Prostate gland (tissue), 2 donors: ENCODE measurements around the gene GDPD5. TPM values are rescaled to one million over a fixed set of nuclear protein-coding genes. Genes with fewer than 3 reads are reported as not detected.

ENCODE experiments used
- DNase-seq: peaks from one replicate; pipeline ENCODE4 v3.0.0-alpha.2; 2019; ENCODE audit warnings: low spot score
- H3K27ac ChIP-seq, 2 donors: fragments of 200-600 bp; sonication (generic); 2 replicates each; pipeline ENCODE4 v1.5.1; 2017 to 2019
- H3K27me3 ChIP-seq: fragments of 200-600 bp; sonication (generic); replicated peaks from 2 replicates; pipeline ENCODE4 v1.5.1; 2019; ENCODE audit not compliant: insufficient read depth
- H3K36me3 ChIP-seq, 2 donors: fragments of 200-600 bp; sonication (generic); 1 replicate in 1 of 2; 2 replicates in 1 of 2; pipeline versions ENCODE4 v1.5.1 to v1.8.1; 2017 to 2019
- H3K4me1 ChIP-seq: fragments of 200-600 bp; sonication (generic); replicated peaks from 2 replicates; pipeline ENCODE4 v1.5.1; 2019
- H3K4me3 ChIP-seq, 2 donors: fragments of 200-600 bp; sonication (generic); 2 replicates each; pipeline ENCODE4 v1.5.1; 2017 to 2019
- H3K9me3 ChIP-seq: fragments of 200-600 bp; sonication (generic); 2 replicates; pipeline ENCODE4 v1.5.1; 2017
- POLR2A ChIP-seq: fragments of 450-650 bp; IDR thresholded peaks from one replicate; pipeline ENCODE4 v1.6.1; 2016; ENCODE audit warnings: antibody characterized with exemption, mild to moderate bottlenecking
- POLR2AphosphoS5 ChIP-seq: sonication (generic); formaldehyde crosslinking; IDR thresholded peaks from one replicate; pipeline ENCODE4 v1.6.1; 2017; ENCODE audit warnings: antibody characterized with exemption
- WGBS: methylation state at CpG from one replicate; pipeline ENCODE4 v1.1.5; 2018; 5-methylcytosine and 5-hydroxymethylcytosine counted together
- intact Hi-C: fragments of 100-400 bp; cut with DNase I; formaldehyde crosslinking; loops from one replicate; pipeline ENCODE4 v1.14.2; 2022
- total RNA-seq, 2 donors: library from RNA; depleted of rRNA; stranded (reverse); fragments of >200 nt; gene quantifications; one replicate each; pipeline ENCODE4 v1.1.0, GENCODE V29; 2016
- TF ChIP-seq, protein P1 (sequence below), 4 experiments: fragments of 200-600 bp in 2 of 4; fragments of 450-650 bp in 2 of 4; sonication (generic) in 2 of 4; IDR thresholded peaks; 1 replicate in 3 of 4; 2 replicates in 1 of 4; pipeline ENCODE4 v1.5.1; 2016 to 2019; ENCODE audit warnings: antibody characterized with exemption in 4 of 4, mild to moderate bottlenecking in 2 of 4, moderate library complexity in 2 of 4

GDPD5 gene
- total RNA-seq, 2 donors from 2014 or later = 1.7 to 14.6 TPM

DNA sequence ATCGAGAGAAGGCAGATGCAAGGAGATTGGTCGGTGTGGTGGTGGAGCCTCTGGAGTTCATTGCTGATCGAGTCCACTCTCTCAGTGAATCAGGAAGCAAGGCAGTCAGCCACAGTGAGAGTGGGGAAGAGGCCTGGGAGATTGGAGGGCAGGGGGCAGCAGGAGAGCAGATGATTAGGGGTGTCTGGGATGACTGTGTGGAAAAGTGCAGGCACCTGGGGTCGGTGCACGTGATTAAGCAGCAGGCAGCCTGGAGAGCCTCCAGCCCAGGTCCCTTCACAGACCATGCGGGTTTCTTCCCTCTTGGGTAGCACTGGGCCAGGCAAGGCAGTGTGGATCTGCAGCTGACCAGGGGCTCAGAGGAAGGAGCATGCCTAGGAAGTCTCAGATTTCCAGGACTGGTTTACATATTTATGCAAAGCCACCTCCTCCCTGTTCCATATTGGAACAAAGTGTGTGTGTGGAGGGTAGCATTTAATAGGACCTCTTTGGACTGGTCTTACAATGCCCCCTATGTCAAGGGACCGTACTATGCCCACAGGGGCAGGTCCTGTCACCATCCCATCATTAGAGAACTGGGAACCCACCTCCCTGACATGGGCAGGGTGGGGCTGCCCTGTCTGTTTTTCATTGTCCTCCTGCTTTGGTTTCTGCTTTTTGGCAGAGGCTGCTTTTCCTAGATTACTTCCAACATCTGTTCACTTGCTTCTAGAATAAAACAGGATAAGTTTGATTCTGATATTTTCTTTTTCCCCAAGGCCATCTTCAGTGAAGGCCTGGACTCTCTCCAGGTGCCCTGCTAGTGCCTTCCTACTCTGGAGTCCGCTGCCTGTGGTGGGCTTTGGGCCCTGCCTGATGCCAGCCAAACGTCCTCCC is 14.0 kb upstream of the GDPD5 start:
- DNase-seq = no peak
- Histone ChIP-seq H3K4me1 (no peaks in the 10 kb centered on the region), H3K36me3 (no peaks in the 10 kb centered on the region), H3K9me3 (no peaks in the 10 kb centered on the region), H3K4me3 (no peak overlapping the region), H3K27ac (no peak overlapping the region), H3K27me3 (no peaks in the 10 kb centered on the region)
- TF ChIP-seq POLR2AphosphoS5 (no peak), POLR2A (no peak)
- TF ChIP-seq, protein P1, sequence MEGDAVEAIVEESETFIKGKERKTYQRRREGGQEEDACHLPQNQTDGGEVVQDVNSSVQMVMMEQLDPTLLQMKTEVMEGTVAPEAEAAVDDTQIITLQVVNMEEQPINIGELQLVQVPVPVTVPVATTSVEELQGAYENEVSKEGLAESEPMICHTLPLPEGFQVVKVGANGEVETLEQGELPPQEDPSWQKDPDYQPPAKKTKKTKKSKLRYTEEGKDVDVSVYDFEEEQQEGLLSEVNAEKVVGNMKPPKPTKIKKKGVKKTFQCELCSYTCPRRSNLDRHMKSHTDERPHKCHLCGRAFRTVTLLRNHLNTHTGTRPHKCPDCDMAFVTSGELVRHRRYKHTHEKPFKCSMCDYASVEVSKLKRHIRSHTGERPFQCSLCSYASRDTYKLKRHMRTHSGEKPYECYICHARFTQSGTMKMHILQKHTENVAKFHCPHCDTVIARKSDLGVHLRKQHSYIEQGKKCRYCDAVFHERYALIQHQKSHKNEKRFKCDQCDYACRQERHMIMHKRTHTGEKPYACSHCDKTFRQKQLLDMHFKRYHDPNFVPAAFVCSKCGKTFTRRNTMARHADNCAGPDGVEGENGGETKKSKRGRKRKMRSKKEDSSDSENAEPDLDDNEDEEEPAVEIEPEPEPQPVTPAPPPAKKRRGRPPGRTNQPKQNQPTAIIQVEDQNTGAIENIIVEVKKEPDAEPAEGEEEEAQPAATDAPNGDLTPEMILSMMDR (IDR thresholded peaks at IDR 0.05) = no peak
- intact Hi-C loops = no loop called here
- 67% methylated on average over 9 of the region's 9 CpGs for WGBS

DNA sequence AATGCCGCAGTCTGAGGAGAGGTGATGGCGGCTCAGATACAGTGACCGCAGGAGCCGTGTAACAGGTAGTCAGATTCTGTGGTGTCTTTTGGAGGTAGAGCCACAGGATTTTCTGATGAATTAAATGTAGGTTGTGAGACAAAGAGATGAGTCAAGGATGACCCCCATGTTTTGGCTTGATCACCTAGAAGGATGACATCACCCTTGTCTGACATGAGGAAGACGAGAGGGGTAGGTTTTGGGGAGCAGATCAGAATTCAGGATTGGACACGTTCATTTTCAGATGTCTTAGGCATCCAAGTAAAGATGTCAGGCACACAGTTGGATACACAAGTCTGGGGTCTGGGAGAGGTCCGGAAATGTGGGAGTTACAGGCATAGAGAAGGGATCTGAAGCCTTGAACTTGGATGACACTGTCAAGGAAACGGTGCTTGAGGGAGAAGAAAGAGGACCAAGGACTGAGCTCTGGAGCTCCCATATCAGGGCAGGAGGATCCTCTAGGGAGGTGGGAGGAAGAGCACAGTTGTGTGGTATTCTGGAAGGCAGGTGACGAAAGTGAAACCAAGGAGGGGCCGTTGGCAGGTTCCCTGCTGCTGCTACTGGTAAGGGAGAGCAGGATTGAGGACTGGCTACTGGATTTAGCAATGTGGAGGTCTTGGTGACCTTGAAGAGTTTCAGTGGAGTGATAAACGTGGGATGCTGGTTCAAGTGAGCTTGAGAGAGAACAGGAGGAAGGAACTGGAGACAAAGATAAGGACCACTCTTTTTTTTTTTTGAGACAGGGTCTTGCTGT is 12.6 kb upstream of the GDPD5 start:
- no peaks in the 10 kb centered on the region for H3K27me3 ChIP-seq
- no peaks in the 10 kb centered on the region for H3K4me1 ChIP-seq
- H3K9me3 ChIP-seq = no peaks in the 10 kb centered on the region
- intact Hi-C loops = no loop called here
- TF ChIP-seq, protein P1 (IDR thresholded peaks at IDR 0.05) = no peak
- no peak for TF ChIP-seq POLR2AphosphoS5
- no peak for TF ChIP-seq POLR2A
- H3K4me3 ChIP-seq = no peak overlapping the region
- H3K27ac ChIP-seq = no peak overlapping the region
- 84% methylated on average over 11 of the region's 11 CpGs for WGBS
- no peak for DNase-seq
- no peaks in the 10 kb centered on the region for H3K36me3 ChIP-seq

DNA sequence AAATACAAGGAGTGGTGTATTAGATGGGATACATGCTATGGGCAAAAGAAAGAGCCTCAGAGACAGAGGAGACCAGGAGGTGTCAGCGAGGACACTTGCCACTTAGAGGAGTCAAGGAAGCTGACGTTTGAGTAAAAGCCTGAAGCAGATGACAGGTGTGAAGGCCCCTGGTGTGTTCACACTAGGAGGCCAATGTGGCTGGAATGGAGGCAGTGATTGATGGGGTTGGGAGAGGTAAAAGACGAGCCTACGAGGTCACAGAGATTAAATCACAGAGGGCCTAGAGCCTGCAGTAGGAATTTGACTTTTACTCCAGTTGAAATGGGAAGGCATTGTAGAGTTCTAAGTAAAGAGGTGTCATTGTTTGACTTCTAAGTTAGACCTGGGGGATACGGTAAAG is 12.0 kb upstream of the GDPD5 start:
- DNase-seq = no peak
- Histone ChIP-seq H3K27ac (no peak overlapping the region), H3K9me3 (no peaks in the 10 kb centered on the region), H3K4me3 (no peak overlapping the region), H3K4me1 (no peaks in the 10 kb centered on the region), H3K36me3 (no peaks in the 10 kb centered on the region), H3K27me3 (no peaks in the 10 kb centered on the region)
- intact Hi-C loops = no loop called here
- WGBS = 90% methylated on average over 5 of the region's 5 CpGs
- no peak for TF ChIP-seq POLR2A
- TF ChIP-seq, protein P1 (IDR thresholded peaks at IDR 0.05) = no peak
- TF ChIP-seq POLR2AphosphoS5 = no peak

DNA sequence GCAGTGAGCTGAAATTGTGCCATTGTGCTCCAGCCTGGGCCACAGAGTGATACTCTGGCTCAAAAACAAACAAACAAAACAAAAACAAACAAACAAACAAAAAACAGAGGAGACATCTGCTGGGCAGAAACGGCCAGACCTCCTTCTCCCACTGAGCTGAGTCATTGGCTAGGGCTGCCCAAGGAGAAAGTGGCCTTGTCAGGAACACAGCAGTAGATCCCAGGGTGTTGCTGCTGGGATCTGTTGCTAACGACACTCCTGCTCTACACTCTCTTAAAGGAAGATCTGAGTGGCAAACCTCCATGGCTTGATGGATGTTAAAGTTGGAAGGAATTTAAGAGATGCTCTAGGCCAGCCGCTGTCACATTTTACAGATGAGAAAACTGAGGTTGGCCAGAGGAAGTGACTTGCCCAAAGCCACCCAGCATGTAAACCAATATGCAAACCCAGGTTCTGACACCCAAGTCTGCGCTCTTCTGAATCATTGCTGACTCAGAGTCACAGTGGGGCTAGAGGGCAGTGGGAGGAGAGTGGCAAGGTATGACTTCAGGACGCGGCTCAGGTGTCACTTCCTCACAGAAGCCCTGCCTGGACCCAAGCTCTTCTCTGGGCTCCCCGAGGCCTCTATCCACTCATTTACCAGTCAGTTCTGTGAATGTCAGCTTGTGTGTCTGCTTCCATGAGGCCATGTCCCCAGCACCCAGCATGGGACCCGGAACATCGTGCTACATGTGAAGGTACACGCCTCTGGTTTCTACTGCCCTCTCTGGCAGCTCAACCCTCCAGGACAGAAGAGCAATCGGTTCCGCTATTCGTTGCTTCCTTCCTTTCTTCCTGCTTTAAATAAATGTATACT is 11.3 kb upstream of the GDPD5 start:
- H3K27ac ChIP-seq = no peak overlapping the region
- intact Hi-C loops = no loop called here
- no peak for DNase-seq

More for the DNA sequence above, 11.3 kb upstream of the GDPD5 start:
- WGBS = 77% methylated on average over 13 of the region's 13 CpGs
- TF ChIP-seq POLR2A (no peak), POLR2AphosphoS5 (no peak)
- TF ChIP-seq, protein P1 (IDR thresholded peaks at IDR 0.05) = no peak
- Histone ChIP-seq H3K27me3 (no peaks in the 10 kb centered on the region), H3K4me3 (no peak overlapping the region), H3K4me1 (no peaks in the 10 kb centered on the region), H3K36me3 (no peaks in the 10 kb centered on the region), H3K9me3 (no peaks in the 10 kb centered on the region)
